ENCODE data around the gene TIMM50. TPM values are rescaled to one million over a fixed set of nuclear protein-coding genes. Genes with fewer than 3 reads are reported as not detected.

TIMM50 gene
- total and polyA plus RNA-seq, 7 donors = 70.5 to 189 (median 86.1) TPM

- Histone ChIP-seq H3K9me3 (no peaks in the 10 kb centered on the region), H3K4me1 (no peaks in the 10 kb centered on the region), H3K27ac (no peak overlapping the region), H3K27me3 (ENCODE audit: insufficient read depth in 3 of 3, low read length in 2 of 3) (no peaks in the 10 kb centered on the region), H3K4me3 (no peak overlapping the region), H3K36me3 (ENCODE audit: insufficient read depth in 1 of 2, low read depth in 1 of 2) (peaks cover 20 to 100% of the 10 kb centered on the region in 2 donors)
- ATAC-seq = no peak
- intact Hi-C loops (cut with DNase I) = no loop called here
- DNase-seq = peak in 1 of 2 donors; percentile 33
- no peak for TF ChIP-seq CTCF (IDR thresholded peaks at IDR 0.05)
- 87 to 92% (median 89%) methylated on average over 6 of the region's 6 CpGs for WGBS, 3 donors
Observed at GRCh38 chr19:39469567-39469966, 11.1 kb upstream of the TIMM50 start.

GRCh38 chr19:39470724-39471339, 9.8 kb upstream of the TIMM50 start:
- Histone ChIP-seq H3K4me3 (no peak overlapping the region), H3K27ac (no peak overlapping the region), H3K9me3 (no peaks in the 10 kb centered on the region), H3K36me3 (ENCODE audit: insufficient read depth in 1 of 2, low read depth in 1 of 2) (peaks cover 20 to 100% of the 10 kb centered on the region in 2 donors), H3K4me1 (no peaks in the 10 kb centered on the region), H3K27me3 (ENCODE audit: insufficient read depth in 3 of 3, low read length in 2 of 3) (no peaks in the 10 kb centered on the region)
- intact Hi-C loops (cut with DNase I) = no loop called here
- DNase-seq (peak in 1 of 2 donors; percentile 18), ATAC-seq (no peak)
- 81 to 88% (median 84%) methylated on average over 7 of the region's 7 CpGs for WGBS, 3 donors
- TF ChIP-seq CTCF (IDR thresholded peaks at IDR 0.05) = no peak

GRCh38 chr19:39471756-39472536, 8.7 kb upstream of the TIMM50 start:
- H3K27me3 ChIP-seq (ENCODE audit: insufficient read depth in 3 of 3, low read length in 2 of 3) = no peaks in the 10 kb centered on the region
- no peak overlapping the region for H3K27ac ChIP-seq
- peak in 1 of 2 donors; percentile 12 for DNase-seq
- no peak for ATAC-seq
- no peaks in the 10 kb centered on the region for H3K4me1 ChIP-seq
- intact Hi-C loops (cut with DNase I) = no loop called here
- H3K9me3 ChIP-seq = no peaks in the 10 kb centered on the region
- peaks cover 20 to 99% of the 10 kb centered on the region in 2 donors for H3K36me3 ChIP-seq (ENCODE audit: insufficient read depth in 1 of 2, low read depth in 1 of 2)
- no peak for TF ChIP-seq CTCF (IDR thresholded peaks at IDR 0.05)
- H3K4me3 ChIP-seq = no peak overlapping the region
- 88 to 93% (median 89%) methylated on average over 8 of the region's 8 CpGs for WGBS, 3 donors

DNA sequence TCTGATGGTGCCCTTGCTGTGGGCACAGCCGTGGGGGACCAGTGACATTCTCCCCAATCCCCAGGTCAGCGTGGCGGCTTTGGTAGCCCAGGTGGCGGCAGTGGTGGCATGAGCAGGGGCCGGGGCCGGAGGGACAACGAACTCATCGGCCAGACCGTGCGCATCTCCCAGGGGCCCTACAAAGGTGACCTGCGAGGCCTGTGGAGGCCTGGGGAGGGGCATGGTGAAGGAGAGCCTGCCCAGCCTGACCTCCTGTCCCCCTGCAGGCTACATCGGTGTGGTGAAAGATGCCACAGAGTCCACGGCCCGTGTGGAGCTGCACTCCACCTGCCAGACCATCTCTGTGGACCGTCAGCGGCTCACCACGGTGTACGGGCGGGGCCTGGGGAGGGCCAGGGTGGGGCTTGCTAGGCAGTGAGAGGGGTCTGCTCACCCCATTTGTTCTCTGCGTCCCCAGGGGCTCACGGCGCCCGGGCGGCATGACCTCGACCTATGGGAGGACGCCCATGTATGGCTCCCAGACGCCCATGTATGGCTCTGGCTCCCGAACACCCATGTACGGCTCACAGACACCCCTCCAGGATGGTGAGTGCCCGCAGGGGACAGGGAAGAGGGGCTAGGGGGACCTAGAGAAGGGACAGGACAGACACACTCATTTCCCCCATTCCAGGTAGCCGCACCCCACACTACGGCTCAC, 7.7 kb upstream of the TIMM50 start:
- Histone ChIP-seq H3K27ac (no peak overlapping the region), H3K4me3 (no peak overlapping the region), H3K36me3 (ENCODE audit: insufficient read depth in 1 of 2, low read depth in 1 of 2) (peaks cover 14 to 95% of the 10 kb centered on the region in 2 donors), H3K9me3 (no peaks in the 10 kb centered on the region), H3K27me3 (ENCODE audit: insufficient read depth in 3 of 3, low read length in 2 of 3) (no peaks in the 10 kb centered on the region), H3K4me1 (no peaks in the 10 kb centered on the region)
- TF ChIP-seq CTCF (IDR thresholded peaks at IDR 0.05) = no peak
- DNase-seq (peak in 1 of 2 donors; percentile 51), ATAC-seq (no peak)
- 83 to 88% (median 88%) methylated on average over 28 to 32 of the region's 32 CpGs for WGBS, 3 donors
- intact Hi-C loops (cut with DNase I) = no loop called here
